ENCODE measurements around the gene IRF4.

The IRF4 gene

GRCh38 chr6:354631-355280 is 36.8 kb upstream of the IRF4 start:
- DNase-seq (ENCODE audit: extremely low read depth, low read depth) = no peak
- no peak for TF ChIP-seq CTCF (IDR thresholded peaks at IDR 0.05; ENCODE audit: low read depth, low read length)

- TF ChIP-seq CTCF (IDR thresholded peaks at IDR 0.05; ENCODE audit: low read depth, low read length) = no peak
- no peak for DNase-seq (ENCODE audit: extremely low read depth, low read depth)
Observed at GRCh38 chr6:355373-356208, 36.0 kb upstream of the IRF4 start.

GRCh38 chr6:356828-357251 is 34.7 kb upstream of the IRF4 start:
- TF ChIP-seq CTCF (IDR thresholded peaks at IDR 0.05; ENCODE audit: low read depth, low read length) = no peak
- DNase-seq (ENCODE audit: extremely low read depth, low read depth) = no peak

GRCh38 chr6:357261-357790 is 34.2 kb upstream of the IRF4 start:
- DNase-seq (ENCODE audit: extremely low read depth, low read depth) = no peak
- TF ChIP-seq CTCF (IDR thresholded peaks at IDR 0.05; ENCODE audit: low read depth, low read length) = no peak

- TF ChIP-seq CTCF (IDR thresholded peaks at IDR 0.05; ENCODE audit: low read depth, low read length) = no peak
- DNase-seq (ENCODE audit: extremely low read depth, low read depth) = no peak
Observed at GRCh38 chr6:357791-358341, 33.7 kb upstream of the IRF4 start.

DNA sequence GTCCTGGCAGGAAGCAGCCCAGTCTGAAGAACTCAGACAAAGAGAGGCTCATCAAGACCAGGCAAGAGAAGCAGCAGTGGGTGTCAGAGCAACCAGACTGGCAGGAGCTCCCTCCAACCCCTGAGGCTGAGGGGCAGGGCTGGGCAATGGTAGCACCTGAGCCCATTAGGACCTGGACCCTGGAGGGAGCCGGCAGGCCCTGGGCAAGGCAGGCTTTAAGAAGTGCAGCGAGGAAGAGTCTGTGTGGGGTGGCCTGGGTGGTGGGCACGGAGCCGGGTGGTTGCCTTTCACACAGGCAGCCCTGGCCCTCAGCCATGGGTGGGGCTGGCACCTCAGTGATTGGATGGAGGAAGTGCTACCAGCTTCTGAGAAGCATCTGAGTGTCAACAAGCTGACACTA is 33.1 kb upstream of the IRF4 start:
- DNase-seq (ENCODE audit: extremely low read depth, low read depth) = no peak
- no peak for TF ChIP-seq CTCF (IDR thresholded peaks at IDR 0.05; ENCODE audit: low read depth, low read length)

GRCh38 chr6:358847-359246 is 32.7 kb upstream of the IRF4 start:
- TF ChIP-seq CTCF (IDR thresholded peaks at IDR 0.05; ENCODE audit: low read depth, low read length) = no peak
- no peak for DNase-seq (ENCODE audit: extremely low read depth, low read depth)
